T-helper 1 cell treated with Interleukin-12 subunit alpha and Interleukin-12 subunit beta and Interleukin-4 antibody, amounts not matched to agents 30 μg/mL and 1 μg/mL, for 36 hours (primary cell): ENCODE data around the gene CNDP2.

Experiments
- H3K27ac Mint-ChIP-seq: one replicate; pipeline ENCODE4 v1.8.0; 2021; ENCODE audit warnings: mild to moderate bottlenecking, mixed read lengths
- H3K27me3 Mint-ChIP-seq: one replicate; pipeline ENCODE4 v1.8.0; 2021; ENCODE audit warnings: low read depth, mixed read lengths
- H3K36me3 Mint-ChIP-seq: one replicate; pipeline ENCODE4 v1.8.0; 2021; ENCODE audit warnings: low read depth, mixed read lengths
- H3K4me1 Mint-ChIP-seq: one replicate; pipeline ENCODE4 v1.8.0; 2021; ENCODE audit warnings: low read depth, mixed read lengths
- H3K4me3 Mint-ChIP-seq: one replicate; pipeline ENCODE4 v1.8.0; 2021; ENCODE audit warnings: mild to moderate bottlenecking, moderate library complexity, mixed read lengths
- H3K9me3 Mint-ChIP-seq: one replicate; pipeline ENCODE4 v1.8.0; 2021; ENCODE audit warnings: mixed read lengths

The CNDP2 gene

GRCh38 chr18:74495581-74496507 lies at the start of gene CNDP2:
CNDP2 (plus strand) TSS chr18:74496363; CDS start chr18:74499974, 3,611 bp downstream.
- Mint-ChIP-seq H3K27ac (peak within 1 kb of the TSS; percentile 90), H3K4me1 (peaks cover 45% of the 10 kb centered on the region), H3K9me3 (no peaks in the 10 kb centered on the region), H3K4me3 (peak within 1 kb of the TSS; percentile 97), H3K36me3 (peaks cover 14% of the 10 kb centered on the region), H3K27me3 (peaks cover 26% of the 10 kb centered on the region)

- H3K27ac Mint-ChIP-seq: no peak overlapping the region
- H3K4me1 Mint-ChIP-seq: no peaks in the 10 kb centered on the region
- H3K36me3 Mint-ChIP-seq: no peaks in the 10 kb centered on the region
- peaks cover 5% of the 10 kb centered on the region for H3K27me3 Mint-ChIP-seq
- H3K9me3 Mint-ChIP-seq: no peaks in the 10 kb centered on the region
- no peak overlapping the region for H3K4me3 Mint-ChIP-seq
Observed at GRCh38 chr18:74446631-74447403, 49.3 kb upstream of the CNDP2 start.

GRCh38 chr18:74447404-74448152 lies 48.6 kb upstream of the CNDP2 start:
- H3K9me3 Mint-ChIP-seq: no peaks in the 10 kb centered on the region
- H3K27ac Mint-ChIP-seq: no peak overlapping the region
- H3K4me3 Mint-ChIP-seq: no peak overlapping the region
- no peaks in the 10 kb centered on the region for H3K4me1 Mint-ChIP-seq
- H3K27me3 Mint-ChIP-seq: peaks cover 5% of the 10 kb centered on the region
- H3K36me3 Mint-ChIP-seq: no peaks in the 10 kb centered on the region

- no peak overlapping the region for H3K27ac Mint-ChIP-seq
- H3K4me1 Mint-ChIP-seq: no peaks in the 10 kb centered on the region
- peaks cover 18% of the 10 kb centered on the region for H3K27me3 Mint-ChIP-seq
- H3K9me3 Mint-ChIP-seq: no peaks in the 10 kb centered on the region
- no peaks in the 10 kb centered on the region for H3K36me3 Mint-ChIP-seq
- H3K4me3 Mint-ChIP-seq: no peak overlapping the region
Observed at GRCh38 chr18:74450626-74451025, 45.5 kb upstream of the CNDP2 start.

GRCh38 chr18:74451148-74451547 lies 45.0 kb upstream of the CNDP2 start:
- H3K27me3 Mint-ChIP-seq: peaks cover 23% of the 10 kb centered on the region
- H3K4me3 Mint-ChIP-seq: no peak overlapping the region
- no peaks in the 10 kb centered on the region for H3K9me3 Mint-ChIP-seq
- H3K27ac Mint-ChIP-seq: no peak overlapping the region
- H3K4me1 Mint-ChIP-seq: no peaks in the 10 kb centered on the region
- H3K36me3 Mint-ChIP-seq: no peaks in the 10 kb centered on the region

GRCh38 chr18:74453016-74453566 lies 43.1 kb upstream of the CNDP2 start:
- Mint-ChIP-seq H3K4me1 (peaks cover 2% of the 10 kb centered on the region), H3K27me3 (peaks cover 32% of the 10 kb centered on the region), H3K36me3 (no peaks in the 10 kb centered on the region), H3K4me3 (no peak overlapping the region), H3K27ac (no peak overlapping the region), H3K9me3 (no peaks in the 10 kb centered on the region)

GRCh38 chr18:74453642-74454198 lies 42.4 kb upstream of the CNDP2 start:
- Mint-ChIP-seq H3K36me3 (no peaks in the 10 kb centered on the region), H3K9me3 (no peaks in the 10 kb centered on the region), H3K4me3 (no peak overlapping the region), H3K4me1 (peaks cover 2% of the 10 kb centered on the region), H3K27me3 (peaks cover 38% of the 10 kb centered on the region), H3K27ac (no peak overlapping the region)

- Mint-ChIP-seq H3K36me3 (no peaks in the 10 kb centered on the region), H3K4me3 (no peak overlapping the region), H3K27me3 (peaks cover 44% of the 10 kb centered on the region), H3K27ac (no peak overlapping the region), H3K4me1 (peaks cover 2% of the 10 kb centered on the region), H3K9me3 (no peaks in the 10 kb centered on the region)
Observed at GRCh38 chr18:74454279-74454751, 41.8 kb upstream of the CNDP2 start.

GRCh38 chr18:74455386-74455785 lies 40.8 kb upstream of the CNDP2 start:
- no peak overlapping the region for H3K4me3 Mint-ChIP-seq
- H3K9me3 Mint-ChIP-seq: no peaks in the 10 kb centered on the region
- peaks cover 2% of the 10 kb centered on the region for H3K4me1 Mint-ChIP-seq
- H3K27me3 Mint-ChIP-seq: peaks cover 55% of the 10 kb centered on the region
- no peak overlapping the region for H3K27ac Mint-ChIP-seq
- H3K36me3 Mint-ChIP-seq: no peaks in the 10 kb centered on the region

GRCh38 chr18:74456017-74456348 lies 40.2 kb upstream of the CNDP2 start:
- Mint-ChIP-seq H3K27me3 (peaks cover 55% of the 10 kb centered on the region), H3K36me3 (no peaks in the 10 kb centered on the region), H3K27ac (no peak overlapping the region), H3K4me1 (peaks cover 2% of the 10 kb centered on the region), H3K4me3 (no peak overlapping the region), H3K9me3 (no peaks in the 10 kb centered on the region)

GRCh38 chr18:74456349-74457042 lies 39.7 kb upstream of the CNDP2 start:
- Mint-ChIP-seq H3K4me1 (peaks cover 2% of the 10 kb centered on the region), H3K27me3 (peaks cover 59% of the 10 kb centered on the region), H3K4me3 (no peak overlapping the region)

GRCh38 chr18:74457043-74457724 lies 39.0 kb upstream of the CNDP2 start, which contains the start of gene DIPK1C:
DIPK1C (minus strand) TSS chr18:74457308; CDS start chr18:74457259, 49 bp downstream.
- Mint-ChIP-seq H3K4me1 (peaks cover 2% of the 10 kb centered on the region), H3K9me3 (no peaks in the 10 kb centered on the region), H3K4me3 (no peak within 1 kb of the TSS), H3K27me3 (peaks cover 61% of the 10 kb centered on the region), H3K27ac (no peak within 1 kb of the TSS), H3K36me3 (no peaks in the 10 kb centered on the region)

More at GRCh38 chr18:74456349-74457042, 39.7 kb upstream of the CNDP2 start:
- no peaks in the 10 kb centered on the region for H3K9me3 Mint-ChIP-seq
- H3K27ac Mint-ChIP-seq: no peak overlapping the region
- no peaks in the 10 kb centered on the region for H3K36me3 Mint-ChIP-seq
